Lower leg skin (tissue), 3 donors: ENCODE measurements around the gene MRPL16.

Source experiments
- POLR2A ChIP-seq, 2 donors: fragments of 450-650 bp; IDR thresholded peaks; one replicate each; pipeline ENCODE4 v1.6.1; 2016 to 2017; ENCODE audit warnings: antibody characterized with exemption in 2 of 2, mild to moderate bottlenecking in 1 of 2, moderate library complexity in 1 of 2
- TF ChIP-seq, protein P1 (sequence below), 3 donors: fragments of 450-650 bp; IDR thresholded peaks; one replicate each; pipeline ENCODE4 v1.5.1; 2016; ENCODE audit warnings: antibody characterized with exemption in 3 of 3, mild to moderate bottlenecking in 3 of 3, moderate library complexity in 2 of 3

DNA sequence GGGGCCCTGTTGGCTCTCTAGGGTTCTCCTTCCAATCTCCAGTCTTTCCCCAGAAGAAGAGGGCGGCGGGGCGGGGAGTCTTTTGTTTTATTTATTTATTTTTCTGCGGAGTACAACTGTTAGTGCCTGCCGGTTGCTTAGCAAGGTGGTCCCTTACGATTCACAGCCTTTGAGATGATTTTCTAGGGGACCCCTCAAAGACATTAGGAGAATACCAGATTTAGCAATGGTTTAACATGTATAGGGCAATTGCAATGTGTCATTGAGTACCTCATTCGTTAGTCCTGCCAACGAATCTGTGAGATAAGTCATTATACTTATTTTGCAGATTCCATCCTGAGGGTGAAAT is 307 bp upstream of the MRPL16 start:
- TF ChIP-seq, protein P1, sequence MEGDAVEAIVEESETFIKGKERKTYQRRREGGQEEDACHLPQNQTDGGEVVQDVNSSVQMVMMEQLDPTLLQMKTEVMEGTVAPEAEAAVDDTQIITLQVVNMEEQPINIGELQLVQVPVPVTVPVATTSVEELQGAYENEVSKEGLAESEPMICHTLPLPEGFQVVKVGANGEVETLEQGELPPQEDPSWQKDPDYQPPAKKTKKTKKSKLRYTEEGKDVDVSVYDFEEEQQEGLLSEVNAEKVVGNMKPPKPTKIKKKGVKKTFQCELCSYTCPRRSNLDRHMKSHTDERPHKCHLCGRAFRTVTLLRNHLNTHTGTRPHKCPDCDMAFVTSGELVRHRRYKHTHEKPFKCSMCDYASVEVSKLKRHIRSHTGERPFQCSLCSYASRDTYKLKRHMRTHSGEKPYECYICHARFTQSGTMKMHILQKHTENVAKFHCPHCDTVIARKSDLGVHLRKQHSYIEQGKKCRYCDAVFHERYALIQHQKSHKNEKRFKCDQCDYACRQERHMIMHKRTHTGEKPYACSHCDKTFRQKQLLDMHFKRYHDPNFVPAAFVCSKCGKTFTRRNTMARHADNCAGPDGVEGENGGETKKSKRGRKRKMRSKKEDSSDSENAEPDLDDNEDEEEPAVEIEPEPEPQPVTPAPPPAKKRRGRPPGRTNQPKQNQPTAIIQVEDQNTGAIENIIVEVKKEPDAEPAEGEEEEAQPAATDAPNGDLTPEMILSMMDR (IDR thresholded peaks at IDR 0.05): no peak
- no peak for TF ChIP-seq POLR2A (IDR thresholded peaks at IDR 0.05)
